NCI-H1092 treated with DMSO at 0.1 percent for 48 hours (cell line): Measurements from ENCODE around the gene CCDC171.
"Not testable (repeated sequence)": the region's sequence is repeated elsewhere in the genome, so short reads cannot be mapped to it uniquely, and the experiment has no call there.

Source experiments
- DNase-seq: peaks from one replicate; lab custom pipeline; 2025; lab: John Stamatoyannopoulos, UW

The CCDC171 gene

DNA sequence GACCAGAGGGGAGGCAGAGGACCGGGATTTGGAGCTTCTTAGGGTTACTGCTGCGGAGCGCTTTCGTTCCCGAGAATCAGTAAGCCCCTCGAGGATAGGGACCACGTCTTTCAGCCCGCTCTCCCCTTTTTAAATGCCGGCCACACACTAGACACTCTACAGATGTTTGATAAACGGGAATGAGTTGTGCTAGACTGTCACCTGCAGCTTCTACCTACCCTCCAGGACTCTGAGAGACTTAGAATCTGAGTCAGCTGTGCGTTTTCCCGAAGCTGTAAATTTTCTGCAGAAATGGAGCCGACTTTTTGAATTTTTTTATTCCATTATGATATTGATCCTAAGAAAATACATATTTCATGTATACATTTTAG lies 670 bp downstream of the CCDC171 start:
- peak; percentile 84 for DNase-seq

DNA sequence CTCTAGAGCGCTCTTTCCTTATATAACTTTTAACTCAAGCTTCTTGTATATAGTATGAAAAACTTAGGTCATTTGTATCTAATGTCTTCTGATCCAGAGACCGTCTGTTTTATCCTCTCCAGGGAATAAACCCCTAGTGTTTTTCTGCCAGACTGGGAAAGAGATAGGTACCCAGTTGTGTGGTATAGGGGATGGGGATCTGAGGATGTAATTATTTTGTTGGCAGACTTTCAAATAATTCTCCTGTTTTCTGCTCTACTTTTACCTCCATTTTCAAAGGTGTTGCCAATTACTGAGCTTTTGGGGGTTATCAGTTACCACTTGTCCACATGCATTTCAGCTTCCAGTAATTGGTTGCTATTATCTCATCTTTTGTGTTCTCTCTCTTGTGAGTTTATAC lies 17.9 kb downstream of the CCDC171 start:
- DNase-seq, result peak; percentile 84

DNA sequence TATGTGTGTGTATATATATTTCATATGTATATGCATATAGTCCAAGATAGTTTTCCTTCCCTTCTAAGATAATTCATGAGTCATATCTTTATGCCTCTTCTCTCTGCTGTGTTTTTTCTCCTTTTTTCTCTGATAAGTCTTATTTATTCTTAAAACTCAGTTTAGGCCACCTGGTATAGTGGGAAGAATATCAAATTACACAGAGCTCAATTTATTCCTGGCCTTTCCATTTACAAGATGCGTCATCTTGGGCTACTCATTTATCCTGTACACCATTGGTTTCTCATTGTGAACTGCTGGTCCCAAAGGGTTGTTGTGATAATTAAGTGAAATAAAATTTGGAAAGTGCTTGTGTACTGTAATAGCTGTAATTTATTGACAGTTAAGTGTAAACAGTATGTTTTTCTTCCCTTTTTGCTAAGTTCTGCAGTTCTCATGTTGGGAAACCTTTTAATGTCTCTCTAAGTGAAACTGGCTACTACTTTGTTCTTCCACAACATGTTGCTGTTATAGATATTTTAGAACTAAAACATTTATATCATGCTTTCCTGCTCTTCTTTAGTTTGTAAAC lies 19.4 kb downstream of the CCDC171 start:
- DNase-seq, result peak; percentile 64

DNA sequence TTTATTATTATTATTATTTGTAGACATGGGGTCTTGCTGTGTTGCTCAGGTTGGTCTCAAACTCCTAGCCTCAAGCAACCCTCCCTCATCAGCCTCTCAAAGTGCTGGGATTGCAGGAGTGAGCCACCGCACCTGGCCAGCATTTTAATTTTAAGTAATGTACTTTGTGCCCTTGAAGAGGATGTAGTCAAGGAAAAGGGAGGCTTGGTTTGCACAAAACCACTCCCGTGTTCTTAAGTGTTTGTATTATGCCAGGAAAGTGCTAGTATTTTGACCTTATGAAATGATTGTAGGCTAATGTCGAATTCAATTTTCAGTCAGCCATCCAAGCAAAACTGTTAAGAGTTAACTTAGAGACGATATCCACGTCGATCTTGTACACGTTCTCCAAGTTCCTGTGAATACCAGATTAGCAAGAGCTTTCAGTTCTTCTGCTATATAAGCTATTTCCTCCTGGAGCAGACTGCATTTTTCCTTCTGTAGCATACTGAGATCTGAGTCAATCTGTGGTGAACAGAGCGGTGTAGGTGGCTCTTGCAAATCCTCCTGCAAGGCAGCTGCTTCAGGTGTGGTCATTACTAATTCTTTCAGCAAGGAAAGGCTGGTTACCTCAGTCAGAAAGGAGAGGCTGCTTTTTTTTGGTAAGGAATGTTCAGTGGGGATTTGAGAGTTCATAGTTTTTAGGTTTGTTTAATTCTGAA lies 23.7 kb downstream of the CCDC171 start:
- no peak for DNase-seq

DNA sequence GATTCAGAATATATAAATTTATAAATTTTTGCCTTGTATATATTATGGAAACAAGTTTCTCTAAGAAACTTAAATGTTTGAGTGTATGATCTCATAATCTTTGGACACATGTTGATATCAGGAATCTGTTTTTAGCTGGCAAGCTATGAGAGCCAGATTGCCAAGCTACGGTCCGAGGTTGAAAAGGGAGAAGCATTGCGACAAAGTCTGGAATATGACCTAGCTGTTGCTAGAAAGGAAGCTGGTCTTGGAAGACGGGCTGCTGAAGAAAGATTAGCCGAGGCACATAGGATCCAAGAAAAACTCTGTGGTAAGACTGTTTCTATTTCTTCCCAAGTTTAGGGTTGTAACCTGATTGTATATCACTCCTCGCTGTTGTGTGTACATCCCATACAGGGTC lies 25.9 kb downstream of the CCDC171 start:
- DNase-seq, result no peak

DNA sequence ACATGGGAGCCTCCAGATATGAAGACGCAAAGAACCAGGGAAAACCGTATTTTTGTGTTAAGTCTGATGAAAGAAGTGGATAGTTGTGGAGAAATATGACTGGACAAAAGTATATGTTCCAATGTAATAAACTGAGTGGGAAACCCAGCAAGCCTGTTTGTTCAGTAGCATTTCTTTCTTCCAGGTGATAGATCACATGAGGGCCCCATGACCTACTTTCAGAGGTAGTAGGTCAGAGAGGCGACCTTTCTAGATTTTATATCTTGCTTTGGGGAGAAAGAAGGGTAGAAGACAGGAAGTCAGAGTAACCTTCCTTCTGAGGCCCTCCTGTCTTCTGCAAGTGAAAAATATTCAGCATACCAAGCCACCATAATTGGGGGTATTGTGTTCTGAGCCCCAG lies 31.5 kb downstream of the CCDC171 start:
- no peak for DNase-seq

DNA sequence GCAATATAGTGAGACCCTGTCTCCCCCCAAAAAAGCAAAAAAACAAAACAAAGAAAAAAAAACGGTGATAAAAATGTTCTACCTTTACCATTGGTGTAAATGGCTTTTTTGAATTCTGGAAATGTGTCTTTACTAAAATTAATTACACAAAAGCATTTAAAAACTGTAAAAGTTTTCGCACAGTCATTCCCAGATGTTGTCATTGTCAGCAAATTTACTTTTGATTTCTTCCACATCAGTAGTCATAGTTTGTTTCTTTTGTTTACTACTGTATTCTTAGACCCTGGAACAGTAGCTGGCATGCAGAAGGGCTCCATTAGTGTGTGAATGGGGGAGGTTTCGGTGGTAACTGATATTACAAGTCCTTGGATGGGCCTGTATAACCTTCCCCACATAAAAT lies 39.5 kb downstream of the CCDC171 start:
- no peak for DNase-seq

DNA sequence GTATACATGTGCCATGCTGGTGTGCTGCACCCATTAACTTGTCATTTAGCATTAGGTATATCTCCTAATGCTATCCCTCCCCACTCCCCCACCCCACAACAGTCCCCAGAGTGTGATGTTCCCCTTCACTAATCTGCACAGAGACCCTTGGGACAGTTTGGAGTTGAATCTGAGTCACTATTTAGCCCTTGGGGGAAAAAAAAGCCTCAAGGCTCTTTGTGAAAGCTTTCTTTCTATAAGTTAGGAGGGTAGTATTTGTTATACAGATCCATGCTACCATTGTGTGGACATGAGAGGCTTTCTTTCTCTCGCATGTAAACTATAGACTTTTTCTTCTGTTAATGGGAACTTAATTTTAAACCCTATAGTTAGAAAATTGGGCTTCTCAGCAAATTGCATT lies 40.1 kb downstream of the CCDC171 start:
- DNase-seq, result not testable (repeated sequence)

DNA sequence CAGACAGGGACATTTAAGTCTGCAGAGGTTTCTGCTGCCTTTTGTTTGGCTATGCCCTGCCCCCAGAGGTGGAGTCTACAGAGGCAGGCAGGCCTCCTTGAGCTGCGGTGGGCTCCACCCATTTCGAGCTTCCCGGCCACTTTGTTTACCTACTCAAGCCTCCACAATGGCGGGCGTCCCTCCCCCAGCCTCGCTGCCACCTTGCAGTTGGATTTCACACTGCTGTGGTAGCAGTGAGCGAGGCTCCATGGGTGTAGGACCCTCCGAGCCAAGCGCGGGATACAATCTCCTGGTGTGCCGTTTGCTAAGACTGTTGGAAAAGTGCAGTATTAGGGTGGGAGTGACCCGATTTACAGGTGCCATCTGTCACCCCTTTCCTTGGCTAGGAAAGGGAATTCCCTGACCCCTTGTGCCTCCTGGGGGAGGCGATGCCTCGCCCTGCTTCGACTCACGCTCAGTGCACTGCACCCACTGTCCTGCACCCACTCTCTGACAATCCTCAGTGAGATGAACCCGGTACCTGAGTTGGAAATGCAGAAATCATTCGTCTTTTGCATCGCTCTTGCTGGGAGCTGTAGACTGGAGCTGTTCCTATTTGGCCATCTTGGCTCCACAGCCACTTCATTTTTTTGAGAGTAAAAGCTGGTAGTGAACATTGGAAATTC lies 48.0 kb downstream of the CCDC171 start:
- DNase-seq, result not testable (repeated sequence)

DNA sequence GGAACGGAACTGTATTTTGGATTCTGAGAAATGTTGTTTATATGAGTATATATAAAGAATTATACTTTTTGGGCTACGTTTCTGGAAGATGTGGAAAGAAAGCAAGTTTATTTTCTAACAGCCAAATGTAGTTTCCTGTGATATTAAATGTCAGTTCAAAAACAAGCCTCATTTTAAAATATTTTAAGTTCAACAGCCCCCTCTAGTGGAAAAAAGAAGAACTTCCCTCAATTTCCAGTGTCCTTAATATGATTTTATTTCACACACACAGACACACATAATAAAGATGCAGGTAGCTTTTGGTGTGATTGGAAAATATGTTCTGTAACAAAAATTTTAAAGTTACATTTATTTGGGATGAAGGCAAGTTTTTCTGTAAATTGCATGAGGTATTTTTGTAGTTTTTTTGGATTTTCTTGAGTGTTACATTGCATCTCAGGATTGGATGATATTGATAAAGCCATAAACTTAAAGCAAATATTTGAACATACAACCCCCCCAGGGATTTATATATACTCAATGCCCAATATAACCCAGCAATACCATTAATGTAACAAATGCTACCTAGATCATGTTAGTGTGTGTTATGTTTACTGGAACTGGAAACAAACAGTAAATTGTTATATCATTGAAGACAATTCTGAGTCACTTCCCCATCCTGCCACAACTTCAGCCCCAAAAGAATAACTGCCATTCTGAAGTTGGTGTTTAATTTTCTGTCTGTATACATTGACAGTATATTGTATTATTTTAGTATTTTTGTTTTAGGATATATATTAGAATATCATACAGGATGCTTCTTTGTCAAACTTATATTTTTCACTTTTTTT lies 54.0 kb downstream of the CCDC171 start:
- peak; percentile 68 for DNase-seq

DNA sequence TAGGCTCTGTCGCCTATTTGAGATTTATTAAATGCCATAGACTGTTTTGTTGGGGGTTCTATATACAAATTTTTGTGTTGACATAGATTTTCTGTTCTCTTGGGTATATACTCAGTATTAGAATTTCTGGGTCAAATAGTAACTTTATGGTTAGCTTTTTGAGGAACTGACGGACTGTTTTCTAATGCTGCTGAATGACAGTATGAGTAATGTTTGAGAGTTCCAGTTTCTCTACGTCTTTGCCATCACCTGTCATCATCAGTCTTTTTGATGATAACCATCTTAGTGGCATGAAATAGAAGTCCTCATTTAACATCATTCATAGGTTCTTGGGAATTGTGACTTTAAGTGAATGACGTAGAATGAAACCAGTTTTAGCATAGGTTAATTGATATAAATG lies 60.1 kb downstream of the CCDC171 start:
- DNase-seq, result no peak

DNA sequence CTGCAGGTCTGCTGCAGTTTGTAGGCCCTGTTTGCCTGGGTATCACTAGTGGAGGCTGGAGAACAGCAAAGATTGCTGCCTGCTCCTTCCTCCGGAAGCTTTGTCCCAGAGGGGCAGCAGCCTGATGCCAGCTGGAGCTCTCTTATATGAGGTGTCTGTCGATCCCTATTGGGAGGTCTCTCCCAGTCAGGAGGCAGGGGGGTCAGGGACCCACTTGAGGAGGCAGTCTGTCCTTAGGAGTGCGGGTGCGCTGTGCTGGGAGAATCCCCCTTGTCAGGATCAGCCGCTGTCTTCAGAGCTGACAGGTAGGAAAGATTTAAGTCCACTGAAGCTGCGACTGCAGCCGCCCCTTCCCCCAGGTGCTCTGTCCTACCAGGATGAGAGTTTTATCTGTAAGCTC lies 64.9 kb downstream of the CCDC171 start:
- DNase-seq, result no peak

DNA sequence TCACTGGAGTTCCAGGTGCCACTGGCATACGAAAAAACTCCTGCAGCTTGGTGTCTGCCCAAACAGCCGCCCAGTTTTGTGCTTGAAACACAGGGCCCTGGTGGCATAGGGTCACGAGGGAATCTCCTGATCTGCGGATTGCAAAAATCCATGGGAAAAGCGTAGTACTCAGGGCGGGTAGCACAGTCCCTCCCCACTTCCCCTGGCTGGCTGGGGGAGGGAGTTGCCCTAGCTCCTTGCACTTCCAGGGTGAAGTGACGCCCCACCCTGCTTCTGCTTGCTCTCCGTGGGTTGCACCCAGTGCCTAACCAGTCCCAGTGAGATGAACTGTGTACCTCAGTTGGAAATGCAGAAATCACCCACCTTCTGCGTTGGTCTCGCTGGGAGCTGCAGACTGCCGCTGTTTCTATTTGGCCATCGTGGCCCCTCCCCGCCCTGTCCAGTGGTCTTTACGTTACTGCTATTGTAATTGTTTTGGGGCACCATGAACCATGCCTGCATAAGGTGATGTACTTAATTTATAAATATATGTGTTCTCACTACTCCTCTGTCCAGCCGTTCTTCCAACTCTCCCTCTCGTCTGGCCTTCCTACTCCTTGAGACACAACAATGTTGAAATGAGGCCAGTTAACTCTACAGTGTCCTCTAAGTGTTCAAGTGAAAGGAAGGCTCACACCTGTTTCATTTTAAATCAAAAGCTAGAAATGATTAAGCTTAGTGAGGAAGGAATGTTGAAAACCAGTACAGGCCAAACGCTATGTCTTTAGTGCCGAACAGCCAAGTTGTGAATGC lies 65.9 kb downstream of the CCDC171 start:
- DNase-seq, result no peak

DNA sequence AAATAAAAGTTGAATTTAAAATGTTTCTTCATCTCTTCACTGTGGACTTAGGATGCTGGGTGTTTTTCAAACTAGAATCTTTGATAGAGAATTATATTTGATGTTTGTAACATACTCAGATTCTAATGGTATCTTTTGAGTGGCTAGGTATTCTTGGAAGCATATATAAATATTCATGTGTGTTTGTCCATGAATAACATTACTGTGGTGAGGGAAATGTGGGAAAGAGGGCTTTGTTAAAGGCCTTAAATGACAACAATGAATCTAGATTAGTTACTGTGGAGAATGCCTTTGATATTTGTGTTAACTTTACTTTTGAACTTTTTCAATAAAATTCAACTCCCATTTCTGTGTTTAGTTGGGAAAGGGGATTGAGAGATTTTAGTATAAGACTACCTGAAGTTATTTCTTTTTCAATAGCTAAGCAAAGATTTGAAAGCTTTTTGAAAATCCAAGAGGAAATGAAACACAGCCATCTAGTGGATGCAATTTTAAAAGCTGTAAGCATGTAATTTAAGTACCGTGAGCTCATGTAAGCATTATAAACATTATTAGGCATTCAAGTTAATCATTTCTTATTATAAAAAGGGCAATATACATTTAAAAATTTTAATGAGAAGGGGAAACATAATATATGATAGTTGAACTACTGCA lies 69.6 kb downstream of the CCDC171 start:
- DNase-seq, result peak; percentile 9

DNA sequence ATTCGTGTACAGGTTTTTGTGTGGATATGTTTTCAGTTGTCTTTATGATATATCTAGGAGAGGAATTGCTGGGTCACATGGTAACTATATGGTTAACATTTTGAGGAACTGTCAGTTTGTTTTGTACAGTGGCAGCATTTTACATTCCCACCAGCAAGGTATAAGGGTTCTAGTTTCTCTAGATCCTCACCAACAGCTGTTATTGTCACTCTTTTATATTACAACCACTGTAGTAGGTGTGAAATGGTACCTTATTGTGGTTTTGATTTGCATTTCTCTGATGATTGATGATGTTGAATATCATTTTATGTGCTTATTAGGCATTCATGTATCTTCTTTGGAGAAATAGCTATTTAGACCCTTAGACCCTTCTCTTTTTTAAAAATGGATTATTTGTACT lies 82.9 kb downstream of the CCDC171 start:
- no peak for DNase-seq

DNA sequence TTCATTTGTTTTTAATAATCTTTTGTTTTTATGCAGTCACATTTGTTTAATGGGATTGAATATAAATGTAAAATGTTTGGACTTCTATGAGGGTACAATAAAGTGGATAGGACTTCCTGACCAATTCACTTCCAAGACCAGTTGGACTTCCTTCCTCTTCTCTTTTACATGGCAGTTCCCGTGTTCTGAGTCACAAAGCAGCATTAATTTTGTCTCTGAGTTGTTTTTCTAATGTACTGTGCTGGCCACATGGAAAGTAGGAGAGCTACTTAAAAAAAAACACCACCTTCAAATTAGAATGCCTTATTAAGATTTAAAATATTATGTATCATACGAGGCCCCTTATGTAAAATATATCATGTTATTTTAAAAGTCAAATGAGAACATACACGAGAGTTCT lies 87.3 kb downstream of the CCDC171 start:
- no peak for DNase-seq

DNA sequence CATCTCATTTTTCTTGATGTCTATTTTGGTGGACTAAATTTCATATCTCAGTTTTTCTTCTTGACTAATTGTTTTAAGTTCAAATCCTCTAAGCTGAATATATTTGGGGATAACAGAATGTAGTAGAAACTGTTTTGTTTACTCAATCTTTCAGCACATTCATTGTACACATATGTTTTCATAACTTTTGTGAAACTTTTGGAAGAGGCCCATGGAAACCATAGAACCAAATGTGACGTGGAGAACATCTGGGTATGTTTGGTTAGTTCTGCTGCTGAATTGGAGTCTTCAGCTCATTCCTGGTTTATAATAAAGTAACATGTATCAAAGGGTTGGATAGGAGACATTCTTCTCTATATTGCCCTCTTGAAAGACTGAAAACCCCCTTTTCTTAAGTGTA lies 88.4 kb downstream of the CCDC171 start:
- no peak for DNase-seq

DNA sequence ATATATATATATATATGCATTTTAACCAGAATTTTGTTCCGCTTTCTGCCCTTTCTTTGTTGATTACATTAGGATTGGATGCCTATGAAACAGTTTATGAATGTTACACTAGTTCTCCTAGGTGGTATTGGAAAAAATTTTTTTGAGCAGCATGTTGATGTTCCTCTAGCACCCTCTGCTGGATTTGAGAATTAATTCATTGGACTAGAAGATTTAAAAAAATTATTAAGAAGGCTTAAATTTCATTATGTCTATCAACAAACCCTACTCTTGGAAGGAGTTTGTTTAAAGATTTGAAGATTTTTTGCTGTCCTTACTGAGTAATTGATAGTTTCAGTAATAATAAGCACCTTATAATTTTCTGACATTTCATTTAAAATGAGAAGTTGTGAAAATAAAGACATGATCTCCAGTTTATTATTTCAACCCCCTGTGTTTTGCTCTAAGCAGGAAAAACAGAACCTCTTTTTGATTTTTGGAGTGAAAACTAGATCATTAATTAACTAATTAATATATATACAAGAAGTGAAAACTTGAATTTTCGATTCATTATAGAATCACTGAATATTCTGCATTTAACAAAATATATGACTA lies 89.6 kb downstream of the CCDC171 start:
- peak; percentile 68 for DNase-seq

DNA sequence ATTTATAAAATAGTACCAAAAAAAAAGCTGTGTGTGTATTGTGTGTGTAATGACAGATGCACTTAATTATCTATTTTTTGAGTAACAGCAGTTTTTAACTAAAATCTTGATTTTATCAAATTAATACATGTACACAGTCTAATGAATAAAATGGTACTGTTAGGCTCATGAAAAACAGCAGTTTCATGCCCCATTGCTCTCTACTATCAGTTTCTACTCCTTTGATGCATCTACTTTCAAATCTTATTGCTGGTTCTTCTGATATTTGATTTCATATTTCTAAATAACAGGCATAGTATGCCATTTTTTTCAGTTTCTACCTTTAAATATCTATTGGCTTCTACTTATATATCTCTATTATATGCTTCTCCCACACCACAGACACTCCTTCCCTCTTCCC lies 117.4 kb downstream of the CCDC171 start:
- DNase-seq, result no peak

DNA sequence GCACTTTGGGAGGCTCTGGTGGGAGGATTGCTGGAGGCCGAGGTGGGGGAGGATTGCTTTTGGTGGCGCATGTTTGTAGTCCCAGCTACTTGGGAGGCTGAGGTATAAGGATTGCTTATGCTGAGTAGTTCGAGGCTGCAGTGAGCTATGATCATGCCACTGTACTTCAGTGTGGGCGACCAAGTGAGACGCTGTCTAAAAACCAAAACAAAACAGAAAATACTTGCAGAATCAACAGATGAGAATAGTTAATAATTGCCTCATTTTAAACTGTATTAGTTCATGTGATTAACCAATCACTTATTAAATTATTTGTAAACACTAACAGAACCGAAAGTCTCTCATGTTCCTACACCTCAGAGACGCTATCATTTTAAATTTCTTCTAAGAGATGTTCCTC lies 118.1 kb downstream of the CCDC171 start:
- DNase-seq, result no peak

DNA sequence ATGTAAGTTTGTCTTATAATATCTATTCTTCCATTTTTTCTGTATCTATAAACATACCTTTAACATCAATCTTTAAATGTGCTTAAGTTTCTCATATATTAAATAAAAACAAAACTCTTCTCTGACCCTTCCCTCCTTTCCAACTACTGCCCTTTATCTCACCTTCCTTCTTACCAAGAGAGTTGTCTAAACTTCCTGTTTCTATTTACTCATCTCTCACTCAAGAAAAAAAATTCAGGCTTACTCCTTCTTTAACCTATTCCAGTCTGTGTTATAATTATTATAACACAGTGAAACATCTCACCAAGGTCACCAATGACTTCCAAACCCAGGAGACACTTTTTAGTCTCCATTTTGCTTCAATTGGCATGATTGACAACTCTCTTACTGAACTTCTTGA lies 140.9 kb downstream of the CCDC171 start:
- DNase-seq, result no peak
